GM12874 (cell line): ENCODE measurements around the gene ZBTB5.

Experiments used
- TF ChIP-seq, protein P1 (sequence below): IDR thresholded peaks from 2 replicates; pipeline ENCODE4 v1.5.1; 2011; ENCODE audit warnings: low read depth, mild to moderate bottlenecking, control low read depth, low read length, moderate library complexity; ENCODE audit not compliant: insufficient read depth

ZBTB5 gene

DNA sequence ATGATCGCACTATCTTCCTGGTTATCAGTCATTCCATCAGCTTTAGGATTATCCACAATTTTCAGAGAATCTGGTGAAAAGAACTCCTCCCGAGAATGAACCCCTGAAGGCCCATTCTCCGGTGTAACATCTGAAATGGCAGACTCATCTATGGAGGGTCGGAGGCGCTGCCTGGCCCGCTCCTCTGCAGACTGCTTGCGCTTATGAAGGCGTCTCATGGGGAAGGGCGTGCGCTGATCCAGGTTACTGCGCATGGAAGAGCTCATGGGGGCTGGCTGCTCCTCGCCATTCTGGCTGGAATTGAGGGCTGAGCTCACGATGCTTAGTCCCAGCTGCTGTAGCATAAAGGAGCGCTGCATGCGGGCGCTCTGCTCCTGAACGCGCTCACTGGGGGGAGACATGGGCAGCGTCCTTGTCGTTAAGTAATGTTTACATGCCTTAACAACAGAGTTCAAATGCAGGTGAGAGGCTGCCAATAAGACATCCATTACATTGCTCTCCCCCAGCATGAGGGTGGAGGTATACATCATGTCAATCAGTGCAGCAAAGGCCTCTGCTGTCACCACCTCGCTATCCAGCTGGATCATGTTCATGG is 23.4 kb downstream of the ZBTB5 start:
- TF ChIP-seq, protein P1, sequence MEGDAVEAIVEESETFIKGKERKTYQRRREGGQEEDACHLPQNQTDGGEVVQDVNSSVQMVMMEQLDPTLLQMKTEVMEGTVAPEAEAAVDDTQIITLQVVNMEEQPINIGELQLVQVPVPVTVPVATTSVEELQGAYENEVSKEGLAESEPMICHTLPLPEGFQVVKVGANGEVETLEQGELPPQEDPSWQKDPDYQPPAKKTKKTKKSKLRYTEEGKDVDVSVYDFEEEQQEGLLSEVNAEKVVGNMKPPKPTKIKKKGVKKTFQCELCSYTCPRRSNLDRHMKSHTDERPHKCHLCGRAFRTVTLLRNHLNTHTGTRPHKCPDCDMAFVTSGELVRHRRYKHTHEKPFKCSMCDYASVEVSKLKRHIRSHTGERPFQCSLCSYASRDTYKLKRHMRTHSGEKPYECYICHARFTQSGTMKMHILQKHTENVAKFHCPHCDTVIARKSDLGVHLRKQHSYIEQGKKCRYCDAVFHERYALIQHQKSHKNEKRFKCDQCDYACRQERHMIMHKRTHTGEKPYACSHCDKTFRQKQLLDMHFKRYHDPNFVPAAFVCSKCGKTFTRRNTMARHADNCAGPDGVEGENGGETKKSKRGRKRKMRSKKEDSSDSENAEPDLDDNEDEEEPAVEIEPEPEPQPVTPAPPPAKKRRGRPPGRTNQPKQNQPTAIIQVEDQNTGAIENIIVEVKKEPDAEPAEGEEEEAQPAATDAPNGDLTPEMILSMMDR = no peak

DNA sequence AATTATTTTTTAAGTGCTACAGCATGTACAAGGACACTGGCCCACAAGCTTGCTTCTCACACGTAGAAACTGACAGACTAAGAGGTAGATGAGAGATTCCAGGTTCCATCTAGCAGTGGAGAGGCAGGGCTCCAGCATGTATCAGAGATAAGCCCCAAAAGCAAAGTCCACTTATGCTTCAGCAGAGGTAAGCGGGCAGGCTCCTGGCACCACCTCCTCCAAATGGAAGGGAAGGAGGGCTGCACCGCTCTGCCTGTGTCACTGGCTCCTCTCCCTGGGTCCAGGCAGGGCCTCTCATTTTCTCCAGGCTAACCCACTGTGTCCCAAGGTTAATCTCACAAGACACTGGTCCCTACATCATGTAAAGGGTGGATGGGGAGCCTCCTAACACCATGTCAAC is 26.9 kb downstream of the ZBTB5 start:
- TF ChIP-seq, protein P1 = no peak

DNA sequence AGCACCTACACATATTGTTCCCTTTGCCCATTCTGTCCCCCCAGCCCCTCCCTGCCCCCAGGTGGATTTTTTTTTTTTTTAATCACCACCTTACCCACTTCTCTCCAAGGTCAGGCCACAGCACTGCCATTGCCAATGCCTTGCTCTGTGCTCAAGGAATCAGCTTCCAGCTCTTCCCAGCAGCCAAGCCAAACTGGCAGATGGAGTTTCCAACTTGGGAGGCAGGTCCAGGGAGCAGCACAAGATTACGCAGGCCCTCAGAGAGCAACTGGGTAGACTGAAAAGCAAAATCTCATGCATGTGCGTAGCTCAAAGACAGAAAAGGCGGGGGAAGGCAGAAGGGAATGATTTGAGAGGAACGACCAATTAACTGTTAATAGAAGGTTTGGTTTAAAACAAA is 27.6 kb downstream of the ZBTB5 start:
- TF ChIP-seq, protein P1 = no peak

DNA sequence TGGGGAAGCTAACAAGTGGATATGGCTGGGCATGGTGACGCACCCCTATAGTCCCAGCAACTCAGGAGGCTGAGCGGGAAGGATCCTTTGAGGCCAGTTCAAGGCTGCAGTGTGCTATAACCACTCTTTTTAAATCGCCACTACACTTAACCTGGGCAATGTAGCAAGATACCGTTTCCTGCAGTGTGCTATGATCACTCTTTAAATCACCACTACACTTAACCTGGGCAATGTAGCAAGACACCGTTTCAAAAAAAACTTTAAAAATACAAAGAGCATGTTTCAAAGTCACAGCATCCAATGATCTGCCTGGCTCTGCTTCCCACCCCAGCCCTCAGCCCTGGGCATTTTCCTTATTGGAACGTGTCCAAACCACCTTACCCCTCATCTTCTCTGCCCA is 28.2 kb downstream of the ZBTB5 start:
- TF ChIP-seq, protein P1 = no peak

DNA sequence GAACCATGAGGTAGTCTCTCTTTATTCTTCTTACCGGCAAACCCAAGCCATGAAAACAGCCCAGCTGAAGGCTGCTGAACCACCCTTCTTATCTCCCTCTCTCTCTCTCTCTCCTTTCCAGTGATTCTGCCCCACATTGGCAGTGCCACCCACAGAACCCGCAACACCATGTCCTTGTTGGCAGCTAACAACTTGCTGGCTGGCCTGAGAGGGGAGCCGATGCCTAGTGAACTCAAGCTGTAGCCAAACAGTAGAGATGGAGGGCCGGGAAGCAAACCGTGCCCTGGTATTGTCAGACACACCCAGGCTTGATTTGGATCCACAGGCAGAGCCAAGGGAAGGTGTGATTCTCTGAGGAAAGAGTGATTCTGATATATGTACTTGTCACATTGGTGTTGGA is 28.7 kb downstream of the ZBTB5 start:
- TF ChIP-seq, protein P1 = no peak

DNA sequence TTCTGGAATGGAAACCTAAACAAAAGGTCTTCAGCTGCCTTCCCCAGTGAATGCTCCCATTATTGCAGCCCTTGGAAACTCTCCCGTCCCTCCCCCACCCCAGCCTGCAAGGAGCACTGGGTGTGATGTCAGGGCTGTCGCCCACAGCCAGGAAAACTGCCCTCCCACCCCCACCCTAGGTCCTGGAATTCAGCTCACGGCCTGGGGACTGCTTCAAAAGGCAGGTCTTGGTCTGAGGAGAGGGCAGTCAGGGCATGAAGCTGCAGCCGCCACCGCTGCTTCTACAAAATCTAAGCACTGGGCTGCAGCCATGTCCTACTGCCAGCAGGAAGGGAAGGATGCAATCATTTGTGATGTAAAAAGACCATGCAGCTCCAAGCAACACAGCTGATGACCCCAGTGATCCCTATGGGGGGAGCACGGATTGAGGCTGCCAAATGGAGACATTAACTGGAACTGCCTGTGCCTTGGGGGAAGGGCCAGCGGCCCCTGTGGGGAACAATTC is 31.3 kb downstream of the ZBTB5 start:
- TF ChIP-seq, protein P1 = no peak

DNA sequence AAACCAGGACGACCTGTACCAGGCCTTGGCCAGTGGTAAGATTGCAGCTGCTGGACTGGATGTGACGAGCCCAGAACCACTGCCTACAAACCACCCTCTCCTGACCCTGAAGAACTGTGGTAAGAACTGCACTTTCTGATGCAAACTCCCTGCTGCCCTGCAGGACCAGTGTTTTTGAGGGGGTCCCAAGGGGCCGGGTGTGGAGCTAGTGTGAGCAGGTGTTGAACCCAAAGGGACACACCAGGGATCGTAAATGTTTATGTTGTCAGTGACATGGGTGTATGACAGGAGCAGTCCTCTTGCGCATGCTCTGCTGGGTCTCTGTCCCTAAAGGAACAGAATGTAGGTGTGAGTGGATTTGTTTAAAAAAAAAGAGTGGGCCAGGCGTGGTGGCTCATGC is 33.2 kb downstream of the ZBTB5 start:
- TF ChIP-seq, protein P1 = no peak
